SK-N-SH (cell line): ENCODE data around the gene CDH23. TPM values are rescaled to one million over a fixed set of nuclear protein-coding genes. Genes with fewer than 3 reads are reported as not detected.

Experiments used
- CTCF ChIA-PET: fragments of 300-600, 350-600 bp; formaldehyde crosslinking; extraction: SDS; loops from one replicate; lab custom pipeline; 2021; lab: Yijun Ruan, JAX
- POLR2A ChIA-PET: fragments of 350-600 bp; sonication (Branson Sonifier 250); formaldehyde crosslinking; extraction: SDS; loops from one replicate; lab custom pipeline; 2020; ENCODE audit warnings: antibody characterized with exemption, inconsistent platforms; lab: Yijun Ruan, JAX
- DNase-seq: peaks from one replicate; pipeline ENCODE4 v3.0.0; 2012
- H2AFZ ChIP-seq: fragments of 200-600 bp; sonication (generic); 2 replicates; pipeline ENCODE4 v1.8.1; 2016; ENCODE audit warnings: antibody characterized with exemption, mild to moderate bottlenecking, low read depth
- H3F3A ChIP-seq: fragments of 200-600 bp; sonication (generic); replicated peaks from 2 replicates; pipeline ENCODE3; 2016; ENCODE audit warnings: antibody characterized with exemption, mild to moderate bottlenecking; ENCODE audit not compliant: insufficient read depth
- H3K27ac ChIP-seq, 2 experiments: fragments of 200-500 bp in 1 of 2; fragments of 200-600 bp in 1 of 2; sonication (Bioruptor generic) in 1 of 2; sonication (generic), shearing (Covaris generic) in 1 of 2; 2 replicates each; pipeline versions ENCODE4 v1.5.1 to v1.6.1; 2014 to 2016; ENCODE audit warnings: low read depth in 2 of 2, inconsistent platforms in 1 of 2, low read length in 1 of 2, mild to moderate bottlenecking in 1 of 2, mixed read lengths in 1 of 2
- H3K27me3 ChIP-seq: fragments of 200-600 bp; sonication (generic), shearing (Covaris generic); 2 replicates; pipeline ENCODE4 v1.6.1; 2016; ENCODE audit warnings: mixed run types; ENCODE audit not compliant: insufficient read depth
- H3K36me3 ChIP-seq, 2 experiments: fragments of 200-500 bp in 1 of 2; fragments of 200-600 bp in 1 of 2; sonication (Bioruptor generic) in 1 of 2; sonication (generic) in 1 of 2; replicated peaks in 1 of 2; 2 replicates each; pipeline versions ENCODE3 to v1.5.1; 2014 to 2016; ENCODE audit warnings: low read length in 1 of 2, mild to moderate bottlenecking in 1 of 2; ENCODE audit not compliant: insufficient read depth in 2 of 2, control insufficient read depth in 1 of 2
- H3K4me1 ChIP-seq, 2 experiments: fragments of 200-500 bp in 1 of 2; fragments of 200-600 bp in 1 of 2; sonication (Bioruptor generic) in 1 of 2; sonication (generic), shearing (Covaris generic) in 1 of 2; 2 replicates each; pipeline versions ENCODE4 v1.5.1 to v1.6.1; 2014 to 2016; ENCODE audit warnings: low read depth in 1 of 2, low read length in 1 of 2, mixed run types in 1 of 2; ENCODE audit not compliant: insufficient read depth in 2 of 2, control insufficient read depth in 1 of 2
- H3K4me2 ChIP-seq: fragments of 200-600 bp; sonication (generic), shearing (Covaris generic); 2 replicates; pipeline ENCODE4 v1.6.1; 2017; ENCODE audit warnings: mixed run types
- H3K4me3 ChIP-seq, 2 experiments: fragments of 200-500 bp in 1 of 2; fragments of 200-600 bp in 1 of 2; sonication (Bioruptor generic) in 1 of 2; sonication (generic), shearing (Covaris generic) in 1 of 2; 2 replicates each; pipeline versions ENCODE4 v1.5.1 to v1.8.1; 2014 to 2016; ENCODE audit warnings: low read depth in 2 of 2, inconsistent platforms in 1 of 2, low read length in 1 of 2, mild to moderate bottlenecking in 1 of 2, mixed read lengths in 1 of 2, moderate library complexity in 1 of 2
- H3K79me2 ChIP-seq: fragments of 200-600 bp; sonication (generic); 2 replicates; pipeline ENCODE4 v1.8.1; 2017; ENCODE audit warnings: mild to moderate bottlenecking; ENCODE audit not compliant: insufficient read depth
- H3K9ac ChIP-seq: fragments of 200-600 bp; sonication (generic); 2 replicates; pipeline ENCODE4 v1.6.1; 2017; ENCODE audit warnings: mixed run types
- H3K9me2 ChIP-seq: fragments of 200-600 bp; sonication (generic); 2 replicates; pipeline ENCODE4 v1.6.1; 2017; ENCODE audit warnings: mixed run types
- H3K9me3 ChIP-seq: fragments of 200-600 bp; sonication (generic); 2 replicates; pipeline ENCODE4 v1.6.1; 2017; ENCODE audit warnings: mixed run types, mild to moderate bottlenecking, moderate library complexity
- H4K20me1 ChIP-seq: fragments of 200-600 bp; sonication (generic); 2 replicates; pipeline ENCODE4 v1.6.1; 2017; ENCODE audit warnings: mild to moderate bottlenecking, mixed run types; ENCODE audit not compliant: insufficient read depth
- CHD2 ChIP-seq: fragments of 150-350 bp; IDR thresholded peaks from 2 replicates; pipeline ENCODE4 v1.6.1; 2018; ENCODE audit warnings: low read length; ENCODE audit not compliant: partially characterized antibody
- EP300 ChIP-seq, 2 experiments: IDR thresholded peaks; 2 replicates each; pipeline versions ENCODE4 v1.4.0 to v1.6.1; 2012; ENCODE audit warnings: borderline replicate concordance in 1 of 2, low read depth in 1 of 2, low read length in 1 of 2
- FOSL2 ChIP-seq: IDR thresholded peaks from 2 replicates; pipeline ENCODE4 v1.4.0; 2012; ENCODE audit warnings: low read depth, mild to moderate bottlenecking, moderate library complexity, borderline replicate concordance
- FOXJ3 ChIP-seq: sonication (generic); formaldehyde crosslinking; IDR thresholded peaks from 2 replicates; pipeline ENCODE4 v1.5.1; 2020; ENCODE audit warnings: mild to moderate bottlenecking, missing genetic modification reagents
- FOXM1 ChIP-seq: IDR thresholded peaks from 2 replicates; pipeline ENCODE4 v1.4.0; 2012; ENCODE audit warnings: low read depth, mild to moderate bottlenecking
- GABPA ChIP-seq: IDR thresholded peaks from 2 replicates; pipeline ENCODE4 v1.4.0; 2012; ENCODE audit warnings: low read depth, mild to moderate bottlenecking
- JUND ChIP-seq: IDR thresholded peaks from 2 replicates; pipeline ENCODE4 v1.4.0; 2012
- MXI1 ChIP-seq: IDR thresholded peaks from 2 replicates; pipeline ENCODE4 v1.6.1; 2012; ENCODE audit warnings: mild to moderate bottlenecking, low read depth, low read length, improper control_type of control experiment
- NFIC ChIP-seq: IDR thresholded peaks from 2 replicates; pipeline ENCODE4 v1.4.0; 2012; ENCODE audit warnings: borderline replicate concordance
- POLR2AphosphoS5 ChIP-seq: IDR thresholded peaks from 2 replicates; pipeline ENCODE4 v1.6.1; 2012; ENCODE audit warnings: low read depth, low read length
- RAD21 ChIP-seq: IDR thresholded peaks from 2 replicates; pipeline ENCODE4 v1.6.1; 2012; ENCODE audit warnings: mild to moderate bottlenecking, low read length
- RCOR1 ChIP-seq: fragments of 150-350 bp; IDR thresholded peaks from 2 replicates; pipeline ENCODE4 v1.6.1; 2017; ENCODE audit warnings: antibody characterized with exemption, low read length
- SMC3 ChIP-seq: IDR thresholded peaks from 2 replicates; pipeline ENCODE4 v1.6.1; 2012; ENCODE audit warnings: low read depth, low read length, improper control_type of control experiment
- TEAD4 ChIP-seq: IDR thresholded peaks from 2 replicates; pipeline ENCODE4 v1.4.0; 2012; ENCODE audit warnings: mild to moderate bottlenecking, borderline replicate concordance; ENCODE audit not compliant: insufficient read depth
- WGBS: methylation state at CpG from one replicate; pipeline ENCODE4 v1.1.6; 2017; ENCODE audit warnings: low lambda C conversion rate; 5-methylcytosine and 5-hydroxymethylcytosine counted together
- polyA plus RNA-seq, 3 experiments: library from polyadenylated mRNA; depleted of rRNA; stranded (reverse); fragments of >200 nt; gene quantifications; 2 replicates each; pipeline ENCODE4 v1.2.3, GENCODE V29; 2012
- TF ChIP-seq, protein P1 (sequence below): IDR thresholded peaks from 2 replicates; pipeline ENCODE4 v1.4.0; 2012; ENCODE audit warnings: low read depth, borderline replicate concordance
- TF ChIP-seq, protein P2 (sequence below): IDR thresholded peaks from 2 replicates; pipeline ENCODE4 v1.4.0; 2012; ENCODE audit warnings: low read depth
- TF ChIP-seq, protein P3 (sequence below): IDR thresholded peaks from 2 replicates; pipeline ENCODE4 v1.6.1; 2012; ENCODE audit warnings: mild to moderate bottlenecking, low read depth, low read length, moderate library complexity
- TF ChIP-seq, protein P4 (sequence below): fragments of 150-350 bp; IDR thresholded peaks from 2 replicates; pipeline ENCODE4 v1.6.1; 2016; ENCODE audit warnings: mild to moderate bottlenecking, low read depth, low read length
- TF ChIP-seq, protein P5 (sequence below): fragments of 150-350 bp; IDR thresholded peaks from 2 replicates; pipeline ENCODE4 v1.6.1; 2017; ENCODE audit warnings: antibody characterized with exemption, low read length, low read depth, borderline replicate concordance

The CDH23 gene
- polyA plus RNA-seq, 1 of the 3 experiments (the other 2 are of a cell fraction) = 0.03 TPM

DNA sequence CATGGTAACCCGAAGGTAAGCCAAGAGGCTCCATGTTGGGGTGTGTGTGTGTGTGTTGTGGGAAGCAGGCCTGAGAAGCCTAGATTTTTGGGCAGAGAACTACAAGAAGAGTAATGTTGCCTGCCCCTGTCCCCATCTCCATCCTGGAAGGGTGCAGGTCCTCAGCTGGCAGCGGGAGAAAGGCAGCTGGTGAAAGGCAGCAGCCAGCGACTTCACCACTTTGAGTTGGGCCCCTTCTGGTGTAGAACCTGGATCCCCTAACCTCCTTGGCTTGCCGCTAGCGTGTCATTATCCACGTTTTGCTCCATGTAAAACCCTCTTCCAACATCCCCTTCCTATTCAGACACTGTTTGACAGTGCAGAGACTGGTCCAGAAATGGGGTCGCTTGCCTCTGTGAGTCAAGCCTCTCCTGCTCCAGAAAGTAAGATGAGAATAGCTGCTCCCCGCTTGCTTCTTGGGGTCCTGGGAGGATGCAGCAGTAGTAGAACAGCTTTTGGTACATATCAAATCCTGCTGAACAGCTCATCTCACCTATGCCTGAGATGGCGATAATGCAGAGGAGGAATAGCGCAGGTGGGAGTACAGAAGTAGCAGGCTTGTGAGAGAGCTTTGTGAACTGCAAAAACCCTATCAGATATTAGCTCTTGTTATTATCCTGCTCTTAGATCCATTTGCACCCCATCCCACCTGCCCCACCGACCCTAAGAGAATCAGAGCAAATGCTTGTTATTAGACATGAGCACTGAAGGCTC, 22.1 kb upstream of the CDH23 start:
- no peaks in the 10 kb centered on the region for H3K9me3 ChIP-seq
- H3K9me2 ChIP-seq = no peaks in the 10 kb centered on the region
- H3K27ac ChIP-seq = no peak overlapping the region
- no peak overlapping the region for H3K9ac ChIP-seq
- TF ChIP-seq RAD21 (no peak), JUND (no peak), MXI1 (no peak)
- WGBS = 78% methylated on average over 9 of the region's 11 CpGs
- H3F3A ChIP-seq = peaks cover 3% of the 10 kb centered on the region
- H3K36me3 ChIP-seq = no peaks in the 10 kb centered on the region
- H4K20me1 ChIP-seq = no peaks in the 10 kb centered on the region
- H3K27me3 ChIP-seq = no peaks in the 10 kb centered on the region; the same call in 1 of the 2 replicates
- no peak overlapping the region for H3K4me3 ChIP-seq
- POLR2A ChIA-PET = no interaction called here
- H3K79me2 ChIP-seq = no peaks in the 10 kb centered on the region
- no peak overlapping the region for H2AFZ ChIP-seq
- peaks cover 0 to 3% of the 10 kb centered on the region in 2 experiments; a peak in 1 of 4 replicates for H3K4me1 ChIP-seq
- CTCF ChIA-PET = interaction anchor here (1.0 to 6.0 kb wide), 3 partner anchors 10 to 55 kb away, joined by 3 to 47 read pairs (median 5); partner anchors contain the start of gene SLC29A3
- no peak overlapping the region for H3K4me2 ChIP-seq
- no peak for DNase-seq

DNA sequence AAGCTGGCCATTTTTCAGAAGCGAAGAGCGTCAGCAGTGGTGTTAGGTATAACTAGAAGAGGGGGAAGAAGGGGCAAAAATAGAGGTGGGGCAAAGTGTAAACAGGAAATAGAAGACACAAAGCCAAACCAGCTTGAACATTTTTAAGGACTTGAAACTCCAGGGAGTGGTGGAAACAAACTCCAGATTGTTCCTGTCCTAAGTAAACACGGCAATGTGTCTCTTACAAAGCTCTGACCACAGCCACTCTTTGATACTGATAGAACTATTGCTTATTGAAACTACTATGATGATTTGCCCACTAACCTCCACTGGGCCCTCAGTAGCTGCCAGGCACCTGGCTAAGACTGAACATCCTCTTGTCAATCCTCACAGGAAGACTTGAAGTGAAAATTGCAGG, 20.8 kb upstream of the CDH23 start:
- peaks cover 3% of the 10 kb centered on the region for H3F3A ChIP-seq
- H3K4me1 ChIP-seq = peaks cover 0 to 3% of the 10 kb centered on the region in 2 experiments; a peak in 1 of 4 replicates
- 65% methylated on average over 3 of the region's 3 CpGs for WGBS
- H3K27ac ChIP-seq = no peak overlapping the region
- H4K20me1 ChIP-seq = no peaks in the 10 kb centered on the region
- H3K9ac ChIP-seq = no peak overlapping the region
- H3K36me3 ChIP-seq = no peaks in the 10 kb centered on the region
- no peak overlapping the region for H2AFZ ChIP-seq
- H3K9me3 ChIP-seq = no peaks in the 10 kb centered on the region
- DNase-seq = no peak
- H3K4me2 ChIP-seq = no peak overlapping the region
- H3K79me2 ChIP-seq = no peaks in the 10 kb centered on the region
- no peaks in the 10 kb centered on the region for H3K9me2 ChIP-seq
- no peaks in the 10 kb centered on the region for H3K27me3 ChIP-seq
- CTCF ChIA-PET = interaction anchor here (1.2 to 12.3 kb wide), 7 partner anchors 8 to 332 kb away, joined by 3 to 110 read pairs (median 17); partner anchors contain the start of gene SLC29A3
- H3K4me3 ChIP-seq = no peak overlapping the region
- POLR2A ChIA-PET = interaction anchor here (1.0 to 2.2 kb wide), 3 partner anchors 10 to 56 kb away, joined by 5 to 14 read pairs (median 8); partner anchors contain the start of gene SLC29A3
- TF ChIP-seq TEAD4 (no peak), FOXJ3 (CRISPR knock-in tag) (no peak), RCOR1 (no peak), CHD2 (no peak), GABPA (no peak), JUND (no peak), SMC3 (no peak), EP300 (IDR thresholded peaks at IDR 0.05; ENCODE audit: borderline replicate concordance in 1 of 2, low read depth in 1 of 2, low read length in 1 of 2) (no peak), NFIC (no peak), FOSL2 (no peak), FOXM1 (no peak), POLR2AphosphoS5 (no peak)
- TF ChIP-seq, protein P1, sequence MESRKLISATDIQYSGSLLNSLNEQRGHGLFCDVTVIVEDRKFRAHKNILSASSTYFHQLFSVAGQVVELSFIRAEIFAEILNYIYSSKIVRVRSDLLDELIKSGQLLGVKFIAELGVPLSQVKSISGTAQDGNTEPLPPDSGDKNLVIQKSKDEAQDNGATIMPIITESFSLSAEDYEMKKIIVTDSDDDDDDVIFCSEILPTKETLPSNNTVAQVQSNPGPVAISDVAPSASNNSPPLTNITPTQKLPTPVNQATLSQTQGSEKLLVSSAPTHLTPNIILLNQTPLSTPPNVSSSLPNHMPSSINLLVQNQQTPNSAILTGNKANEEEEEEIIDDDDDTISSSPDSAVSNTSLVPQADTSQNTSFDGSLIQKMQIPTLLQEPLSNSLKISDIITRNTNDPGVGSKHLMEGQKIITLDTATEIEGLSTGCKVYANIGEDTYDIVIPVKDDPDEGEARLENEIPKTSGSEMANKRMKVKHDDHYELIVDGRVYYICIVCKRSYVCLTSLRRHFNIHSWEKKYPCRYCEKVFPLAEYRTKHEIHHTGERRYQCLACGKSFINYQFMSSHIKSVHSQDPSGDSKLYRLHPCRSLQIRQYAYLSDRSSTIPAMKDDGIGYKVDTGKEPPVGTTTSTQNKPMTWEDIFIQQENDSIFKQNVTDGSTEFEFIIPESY = no peak
- TF ChIP-seq, protein P2, sequence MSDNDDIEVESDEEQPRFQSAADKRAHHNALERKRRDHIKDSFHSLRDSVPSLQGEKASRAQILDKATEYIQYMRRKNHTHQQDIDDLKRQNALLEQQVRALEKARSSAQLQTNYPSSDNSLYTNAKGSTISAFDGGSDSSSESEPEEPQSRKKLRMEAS = no peak
- TF ChIP-seq, protein P3, sequence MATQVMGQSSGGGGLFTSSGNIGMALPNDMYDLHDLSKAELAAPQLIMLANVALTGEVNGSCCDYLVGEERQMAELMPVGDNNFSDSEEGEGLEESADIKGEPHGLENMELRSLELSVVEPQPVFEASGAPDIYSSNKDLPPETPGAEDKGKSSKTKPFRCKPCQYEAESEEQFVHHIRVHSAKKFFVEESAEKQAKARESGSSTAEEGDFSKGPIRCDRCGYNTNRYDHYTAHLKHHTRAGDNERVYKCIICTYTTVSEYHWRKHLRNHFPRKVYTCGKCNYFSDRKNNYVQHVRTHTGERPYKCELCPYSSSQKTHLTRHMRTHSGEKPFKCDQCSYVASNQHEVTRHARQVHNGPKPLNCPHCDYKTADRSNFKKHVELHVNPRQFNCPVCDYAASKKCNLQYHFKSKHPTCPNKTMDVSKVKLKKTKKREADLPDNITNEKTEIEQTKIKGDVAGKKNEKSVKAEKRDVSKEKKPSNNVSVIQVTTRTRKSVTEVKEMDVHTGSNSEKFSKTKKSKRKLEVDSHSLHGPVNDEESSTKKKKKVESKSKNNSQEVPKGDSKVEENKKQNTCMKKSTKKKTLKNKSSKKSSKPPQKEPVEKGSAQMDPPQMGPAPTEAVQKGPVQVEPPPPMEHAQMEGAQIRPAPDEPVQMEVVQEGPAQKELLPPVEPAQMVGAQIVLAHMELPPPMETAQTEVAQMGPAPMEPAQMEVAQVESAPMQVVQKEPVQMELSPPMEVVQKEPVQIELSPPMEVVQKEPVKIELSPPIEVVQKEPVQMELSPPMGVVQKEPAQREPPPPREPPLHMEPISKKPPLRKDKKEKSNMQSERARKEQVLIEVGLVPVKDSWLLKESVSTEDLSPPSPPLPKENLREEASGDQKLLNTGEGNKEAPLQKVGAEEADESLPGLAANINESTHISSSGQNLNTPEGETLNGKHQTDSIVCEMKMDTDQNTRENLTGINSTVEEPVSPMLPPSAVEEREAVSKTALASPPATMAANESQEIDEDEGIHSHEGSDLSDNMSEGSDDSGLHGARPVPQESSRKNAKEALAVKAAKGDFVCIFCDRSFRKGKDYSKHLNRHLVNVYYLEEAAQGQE = no peak
- TF ChIP-seq, protein P4, sequence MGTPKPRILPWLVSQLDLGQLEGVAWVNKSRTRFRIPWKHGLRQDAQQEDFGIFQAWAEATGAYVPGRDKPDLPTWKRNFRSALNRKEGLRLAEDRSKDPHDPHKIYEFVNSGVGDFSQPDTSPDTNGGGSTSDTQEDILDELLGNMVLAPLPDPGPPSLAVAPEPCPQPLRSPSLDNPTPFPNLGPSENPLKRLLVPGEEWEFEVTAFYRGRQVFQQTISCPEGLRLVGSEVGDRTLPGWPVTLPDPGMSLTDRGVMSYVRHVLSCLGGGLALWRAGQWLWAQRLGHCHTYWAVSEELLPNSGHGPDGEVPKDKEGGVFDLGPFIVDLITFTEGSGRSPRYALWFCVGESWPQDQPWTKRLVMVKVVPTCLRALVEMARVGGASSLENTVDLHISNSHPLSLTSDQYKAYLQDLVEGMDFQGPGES = no peak
- TF ChIP-seq, protein P5, sequence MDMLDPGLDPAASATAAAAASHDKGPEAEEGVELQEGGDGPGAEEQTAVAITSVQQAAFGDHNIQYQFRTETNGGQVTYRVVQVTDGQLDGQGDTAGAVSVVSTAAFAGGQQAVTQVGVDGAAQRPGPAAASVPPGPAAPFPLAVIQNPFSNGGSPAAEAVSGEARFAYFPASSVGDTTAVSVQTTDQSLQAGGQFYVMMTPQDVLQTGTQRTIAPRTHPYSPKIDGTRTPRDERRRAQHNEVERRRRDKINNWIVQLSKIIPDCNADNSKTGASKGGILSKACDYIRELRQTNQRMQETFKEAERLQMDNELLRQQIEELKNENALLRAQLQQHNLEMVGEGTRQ = no peak
